IMR-90 (cell line): ENCODE results near the gene CHMP1A.

Experiments
- BHLHE40 ChIP-seq: fragments of 150-350 bp; IDR thresholded peaks from 2 replicates; pipeline ENCODE4 v1.6.1; 2016; ENCODE audit warnings: mild to moderate bottlenecking, low read depth, low read length
- CEBPB ChIP-seq: IDR thresholded peaks from 2 replicates; pipeline ENCODE4 v1.6.1; 2012; ENCODE audit warnings: low read depth, low read length, improper control_type of control experiment
- CHD1 ChIP-seq: IDR thresholded peaks from 2 replicates; pipeline ENCODE4 v1.6.1; 2012; ENCODE audit warnings: low read depth, low read length, improper control_type of control experiment
- CTCF ChIP-seq: conservative IDR thresholded peaks from 2 replicates; pipeline ENCODE4 v1.5.1; 2012; ENCODE audit warnings: mild to moderate bottlenecking, low read depth, low read length, improper control_type of control experiment
- FOS ChIP-seq: fragments of 150-350 bp; IDR thresholded peaks from 2 replicates; pipeline ENCODE4 v1.6.1; 2016; ENCODE audit warnings: low read depth, low read length
- MAFK ChIP-seq: IDR thresholded peaks from 2 replicates; pipeline ENCODE4 v1.6.1; 2012; ENCODE audit warnings: low read depth, low read length, improper control_type of control experiment
- MAZ ChIP-seq: IDR thresholded peaks from 2 replicates; pipeline ENCODE4 v1.6.1; 2012; ENCODE audit warnings: low read depth, mild to moderate bottlenecking, low read length, improper control_type of control experiment, moderate library complexity, borderline replicate concordance
- MXI1 ChIP-seq: IDR thresholded peaks from 2 replicates; pipeline ENCODE4 v1.6.1; 2012; ENCODE audit warnings: low read depth, mild to moderate bottlenecking, low read length, moderate library complexity, borderline replicate concordance
- POLR2A ChIP-seq: IDR thresholded peaks from 2 replicates; pipeline ENCODE4 v1.6.1; 2012; ENCODE audit warnings: mild to moderate bottlenecking, low read depth, low read length
- RAD21 ChIP-seq: IDR thresholded peaks from 2 replicates; pipeline ENCODE4 v1.6.1; 2012; ENCODE audit warnings: low read length, improper control_type of control experiment
- RCOR1 ChIP-seq: IDR thresholded peaks from 2 replicates; pipeline ENCODE4 v1.6.1; 2012; ENCODE audit warnings: mild to moderate bottlenecking, low read length, improper control_type of control experiment; ENCODE audit not compliant: insufficient replicate concordance
- SMC3 ChIP-seq: fragments of 150-350 bp; IDR thresholded peaks from 2 replicates; pipeline ENCODE4 v1.6.1; 2016; ENCODE audit warnings: low read depth, mild to moderate bottlenecking, antibody characterized with exemption, low read length, moderate library complexity

DNA sequence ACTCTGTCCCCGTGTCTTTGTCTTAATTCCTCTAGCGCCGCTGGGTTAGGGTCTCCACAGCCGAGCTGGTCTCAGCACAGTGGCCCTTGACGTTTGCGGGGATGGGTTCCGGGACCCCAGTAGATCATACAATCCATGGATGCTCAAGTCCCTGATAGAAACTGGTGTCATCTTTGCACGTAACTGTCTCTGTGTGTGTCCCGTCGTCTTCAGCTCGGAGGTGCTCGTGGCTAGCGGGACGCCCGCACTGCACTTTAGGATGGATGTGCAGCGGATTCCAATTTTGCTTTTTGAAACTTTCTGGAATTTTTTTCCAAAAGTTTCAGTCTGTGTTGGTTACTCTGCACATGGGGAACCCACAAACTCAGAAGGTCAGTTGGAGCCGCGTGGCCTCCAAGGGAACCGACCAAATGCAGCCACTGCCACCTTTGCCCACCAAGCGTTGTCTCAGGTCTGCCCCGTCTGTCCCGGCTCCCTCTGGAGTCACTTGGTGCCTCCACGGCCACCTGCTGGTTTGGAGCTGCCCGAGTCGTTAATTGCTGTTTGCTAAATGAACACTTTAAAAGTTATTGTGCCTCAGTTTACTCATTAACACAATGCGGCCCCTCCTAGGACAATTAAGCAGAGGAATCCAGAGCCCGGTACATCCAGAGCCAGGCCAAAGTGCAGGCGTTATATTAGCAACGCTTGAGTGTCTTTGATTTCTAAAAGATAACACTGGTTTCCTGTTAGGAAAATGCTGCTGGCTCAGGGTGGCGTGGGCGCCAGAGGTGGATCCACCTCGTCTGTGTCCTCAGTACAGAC, 49.4 kb downstream of the CHMP1A start:
- no peak for TF ChIP-seq SMC3
- no peak for TF ChIP-seq POLR2A
- no peak for TF ChIP-seq MXI1
- TF ChIP-seq CTCF = no peak
- no peak for TF ChIP-seq FOS
- no peak for TF ChIP-seq MAFK
- no peak for TF ChIP-seq RAD21
- TF ChIP-seq BHLHE40 = no peak
- no peak for TF ChIP-seq MAZ
- no peak for TF ChIP-seq CEBPB
- no peak for TF ChIP-seq RCOR1
- TF ChIP-seq CHD1 = no peak
